Stomach (tissue), 4 donors: Measurements from ENCODE around the gene CAPZB.

Experiments
- CTCF ChIP-seq, 7 experiments: fragments of 450-650 bp in 4 of 7; fragments of 200-600 bp in 3 of 7; sonication (generic) in 3 of 7; IDR thresholded peaks; one replicate each; pipeline ENCODE4 v1.5.1; 2016 to 2019; ENCODE audit warnings: antibody characterized with exemption in 7 of 7, control low read depth in 2 of 7, mild to moderate bottlenecking in 1 of 7
- POLR2A ChIP-seq, 4 donors: fragments of 450-650 bp; IDR thresholded peaks; one replicate each; pipeline ENCODE4 v1.6.1; 2016; ENCODE audit warnings: antibody characterized with exemption in 4 of 4, control low read depth in 2 of 4, mild to moderate bottlenecking in 1 of 4, moderate library complexity in 1 of 4

- no peak for TF ChIP-seq CTCF (IDR thresholded peaks at IDR 0.05)
- TF ChIP-seq POLR2A (IDR thresholded peaks at IDR 0.05) = no peak
Measured at GRCh38 chr1:19480282-19480681, 5.1 kb downstream of the CAPZB start.
